ENCODE measurements around the gene SLC39A6. TPM values are rescaled to one million over a fixed set of nuclear protein-coding genes. Genes with fewer than 3 reads are reported as not detected.
A peak's percentile ranks its signal among the peaks of the same experiment; 100 is the strongest.
"Not testable (repeated sequence)": the region's sequence is repeated elsewhere in the genome, so short reads cannot be mapped to it uniquely, and the experiment has no call there.

Gene SLC39A6
- polyA plus RNA-seq, 4 donors, result 79.0 to 87.9 (median 85.2) TPM

DNA sequence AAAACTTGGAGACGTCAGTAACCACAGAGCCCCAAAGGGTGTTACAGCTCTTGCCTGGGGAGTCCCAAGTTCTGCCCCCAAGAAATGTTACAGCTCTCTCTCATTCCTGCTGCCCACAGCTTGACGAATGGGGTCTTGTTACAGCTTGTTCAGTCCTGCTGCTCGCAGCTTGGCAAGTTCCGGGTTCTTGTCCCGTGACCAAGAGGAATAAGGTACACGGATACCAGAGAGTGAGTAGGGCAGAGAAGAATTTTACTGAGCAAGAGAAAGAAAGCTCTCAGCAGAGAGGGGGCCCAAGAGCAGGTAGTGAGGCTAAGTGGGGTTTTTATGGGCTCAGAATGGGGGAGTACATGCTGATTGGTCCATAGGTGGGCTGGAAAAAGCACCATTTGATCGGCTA, 27.2 kb downstream of the SLC39A6 start:
- no peak for DNase-seq (ENCODE audit: low read depth in 4 of 4, low spot score in 3 of 4)

DNA sequence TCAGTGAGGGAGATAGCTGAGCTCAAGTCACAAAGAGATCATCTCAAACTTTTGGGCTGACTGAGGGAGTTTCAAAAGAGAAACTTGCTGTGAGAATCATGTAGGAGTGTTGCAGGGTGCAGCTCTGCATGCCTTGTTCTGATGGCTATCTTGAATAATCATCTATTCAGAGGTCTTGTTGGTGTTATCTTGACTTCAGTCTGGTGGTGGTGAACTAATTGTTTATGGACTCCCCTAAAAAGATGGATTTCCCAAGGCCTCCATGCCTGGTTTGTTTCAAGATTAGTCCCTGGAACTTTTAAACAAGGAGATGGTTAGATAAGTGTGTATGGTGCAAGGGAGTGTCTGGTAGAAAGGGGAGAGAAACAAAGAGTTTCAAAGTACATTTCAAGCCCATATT, 29.8 kb downstream of the SLC39A6 start:
- DNase-seq (ENCODE audit: low read depth in 4 of 4, low spot score in 3 of 4), result no peak

DNA sequence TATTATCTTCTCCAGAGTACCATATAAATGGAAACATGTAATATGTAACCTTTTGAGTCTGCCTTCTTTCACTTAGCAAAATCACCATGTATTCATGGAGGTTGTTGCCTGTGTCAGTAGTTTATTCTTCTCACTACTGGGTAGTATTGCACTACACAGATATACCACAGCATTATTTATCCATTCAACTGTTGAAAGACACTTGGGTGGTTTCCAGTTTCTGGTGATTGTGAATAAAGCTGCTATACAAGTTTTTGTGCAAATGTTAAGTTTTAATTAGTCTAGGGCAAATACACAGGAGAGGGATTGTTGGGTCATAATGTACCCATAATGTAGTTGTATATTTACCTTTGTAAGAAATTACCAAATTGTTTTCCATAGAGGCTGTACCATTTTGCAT, 32.2 kb downstream of the SLC39A6 start:
- DNase-seq (ENCODE audit: low read depth in 4 of 4, low spot score in 3 of 4), result no peak

DNA sequence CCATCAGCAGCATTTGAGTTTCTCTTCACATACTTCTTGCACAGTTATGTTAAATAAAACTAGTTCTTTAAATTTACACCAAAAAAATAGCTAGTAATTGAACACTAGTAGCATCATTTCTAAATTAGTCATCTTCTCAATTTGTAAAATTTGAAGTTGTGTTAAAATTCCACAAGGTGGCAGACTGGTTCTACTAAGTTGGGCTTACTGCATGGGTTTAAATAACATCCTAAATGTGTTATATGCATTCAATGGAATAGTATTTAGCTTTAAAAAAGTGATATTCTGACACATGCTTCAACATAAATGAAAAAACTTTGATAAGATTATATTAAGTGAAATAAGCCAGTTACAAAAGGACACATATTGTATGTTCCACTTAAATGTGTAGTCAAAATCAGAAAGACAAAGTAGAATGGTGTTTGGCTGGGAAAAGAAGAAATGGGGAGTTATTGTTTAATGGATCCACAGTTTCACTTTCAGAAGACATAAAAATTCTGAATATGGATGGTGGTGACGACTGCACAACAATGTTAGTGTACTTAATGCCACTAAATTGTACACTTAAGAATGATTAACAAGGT, 33.1 kb downstream of the SLC39A6 start:
- DNase-seq (ENCODE audit: low read depth in 4 of 4, low spot score in 3 of 4), result peak in 2 of 4 donors; percentile 17 to 25

DNA sequence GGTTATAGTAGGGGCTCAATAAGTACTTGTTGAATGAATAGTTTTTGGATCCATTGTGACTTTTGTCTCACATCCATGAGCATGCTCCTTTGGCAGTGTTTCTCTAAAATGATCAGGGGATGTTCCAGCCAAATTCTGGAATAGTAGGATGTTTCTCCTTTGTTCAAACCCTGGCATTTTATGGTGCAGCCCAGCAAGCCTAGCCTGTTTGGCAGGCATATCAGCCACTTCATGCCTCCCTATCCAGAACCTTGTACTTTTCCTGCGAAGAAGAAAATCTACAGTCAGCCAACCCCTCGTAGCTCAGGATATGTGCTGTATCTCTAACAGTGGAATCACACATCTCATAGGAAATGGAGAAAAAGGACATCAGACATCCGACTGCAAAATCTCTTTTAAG, 34.7 kb downstream of the SLC39A6 start:
- DNase-seq (ENCODE audit: low read depth in 4 of 4, low spot score in 3 of 4), result no peak

DNA sequence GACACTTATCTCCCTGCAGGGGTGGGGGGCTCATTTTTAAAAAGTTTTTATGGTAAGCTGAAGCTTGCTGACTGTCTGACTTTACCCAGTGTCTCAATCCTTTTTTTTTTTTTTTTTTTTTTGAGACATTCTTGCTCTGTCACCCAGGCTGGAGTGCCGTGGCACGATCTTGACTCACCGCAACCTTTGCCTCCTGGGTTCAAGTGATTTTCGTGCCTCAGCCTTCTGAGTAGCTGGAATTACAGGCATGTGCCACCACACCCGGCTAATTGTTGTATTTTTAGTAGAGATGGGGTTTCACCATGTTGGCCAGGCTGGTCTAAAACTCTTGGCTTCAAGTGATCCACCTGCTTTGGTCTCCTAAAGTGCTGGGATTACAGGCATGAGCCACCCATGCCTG, 37.0 kb downstream of the SLC39A6 start:
- DNase-seq (ENCODE audit: low read depth in 4 of 4, low spot score in 3 of 4), result not testable (repeated sequence)

DNA sequence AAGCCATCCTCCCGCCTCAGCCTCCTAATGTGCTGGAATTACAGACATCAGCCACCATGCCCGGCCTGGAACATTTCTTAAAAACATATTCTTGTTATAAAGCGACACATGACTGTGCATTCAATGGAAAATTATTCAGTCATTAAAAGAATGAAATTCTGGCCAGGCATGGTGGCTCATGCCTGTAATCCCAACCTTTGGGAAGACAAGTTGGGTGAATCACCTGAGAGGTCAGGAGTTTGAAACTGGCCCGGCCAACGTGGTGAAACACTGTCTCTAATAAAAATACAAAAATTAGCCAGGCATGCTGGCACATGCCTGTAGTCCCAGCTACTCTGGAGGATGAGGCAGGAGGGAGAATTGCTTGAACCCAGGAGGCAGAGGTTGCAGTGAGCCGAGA, 40.1 kb downstream of the SLC39A6 start:
- no peak for DNase-seq (ENCODE audit: low read depth in 4 of 4, low spot score in 3 of 4)

DNA sequence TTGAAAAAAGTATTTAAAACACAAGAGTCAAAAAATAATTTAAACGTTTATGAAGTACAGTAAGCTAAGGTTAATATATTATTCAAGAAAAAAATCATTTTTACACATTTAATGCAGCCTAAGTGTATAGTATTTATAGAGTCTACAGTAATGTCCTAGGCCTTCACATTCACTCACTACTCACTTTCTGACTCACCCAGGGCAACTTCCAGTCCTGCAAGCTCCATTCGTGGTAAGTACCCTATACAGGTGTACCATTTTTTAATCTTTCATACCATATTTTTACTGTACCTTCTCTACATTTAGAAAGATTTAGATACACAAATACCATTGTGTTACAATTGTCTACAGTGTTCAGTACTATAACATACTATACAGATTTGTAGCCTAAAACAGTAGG, 40.9 kb downstream of the SLC39A6 start:
- no peak for DNase-seq (ENCODE audit: low read depth in 4 of 4, low spot score in 3 of 4)

DNA sequence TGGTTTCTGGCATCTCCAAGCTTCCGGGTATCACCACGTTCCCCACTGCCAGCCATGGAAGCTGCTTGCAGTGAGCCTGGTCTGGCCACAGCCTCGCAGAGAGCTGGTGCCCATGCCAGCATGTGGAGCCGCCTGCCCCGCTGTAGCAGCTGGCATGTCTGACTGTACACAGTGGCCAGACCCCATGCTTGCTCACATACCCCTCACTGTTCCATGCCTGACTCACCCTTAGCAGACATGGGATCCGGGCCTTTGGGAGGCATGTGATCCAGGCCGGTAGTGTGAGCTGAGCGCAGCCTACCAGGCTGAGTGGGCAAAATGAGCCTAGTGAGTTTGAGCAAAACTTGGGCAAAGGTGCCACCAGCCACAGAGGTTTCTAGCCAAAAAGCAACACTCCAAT, 43.0 kb downstream of the SLC39A6 start:
- no peak for DNase-seq (ENCODE audit: low read depth in 4 of 4, low spot score in 3 of 4)

DNA sequence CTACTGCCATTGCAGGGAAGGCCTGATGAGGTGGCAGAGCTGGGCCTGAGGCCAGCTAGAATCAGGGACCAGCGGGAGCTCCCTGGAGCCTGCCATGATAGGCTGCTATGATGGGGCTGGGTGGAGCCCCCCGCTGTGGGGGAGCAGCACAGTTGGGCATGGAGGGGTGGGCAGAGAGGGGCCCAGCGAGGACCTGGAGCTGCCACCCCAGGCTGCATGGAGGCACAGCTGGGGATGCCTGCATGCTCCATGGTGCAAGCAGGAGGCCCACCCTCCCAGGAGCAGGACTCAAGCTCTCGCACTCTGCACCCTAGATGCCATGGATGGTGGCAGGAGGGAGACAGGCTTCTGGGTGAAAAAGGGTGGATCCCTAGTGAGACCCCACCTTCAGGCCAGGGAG, 43.9 kb downstream of the SLC39A6 start:
- DNase-seq (ENCODE audit: low read depth in 4 of 4, low spot score in 3 of 4), result no peak

DNA sequence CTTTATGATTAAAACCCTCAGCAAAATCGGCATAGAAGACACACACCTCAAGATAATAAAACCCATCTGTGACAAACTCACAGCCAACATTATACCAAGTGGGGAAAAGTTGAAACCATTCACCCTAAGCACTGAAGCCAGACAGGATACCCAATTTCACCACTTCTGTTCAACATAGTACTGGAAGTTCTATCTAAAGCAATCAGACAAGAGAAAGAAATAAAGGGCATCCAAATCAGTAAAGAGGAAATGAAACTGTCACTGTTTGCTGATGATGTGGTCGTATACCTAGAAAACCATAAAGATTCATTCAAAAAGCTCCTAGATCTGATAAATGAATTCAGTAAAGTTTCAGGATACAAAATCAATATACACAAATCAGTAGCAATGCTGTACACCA, 45.4 kb downstream of the SLC39A6 start:
- no peak for DNase-seq (ENCODE audit: low read depth in 4 of 4, low spot score in 3 of 4)

DNA sequence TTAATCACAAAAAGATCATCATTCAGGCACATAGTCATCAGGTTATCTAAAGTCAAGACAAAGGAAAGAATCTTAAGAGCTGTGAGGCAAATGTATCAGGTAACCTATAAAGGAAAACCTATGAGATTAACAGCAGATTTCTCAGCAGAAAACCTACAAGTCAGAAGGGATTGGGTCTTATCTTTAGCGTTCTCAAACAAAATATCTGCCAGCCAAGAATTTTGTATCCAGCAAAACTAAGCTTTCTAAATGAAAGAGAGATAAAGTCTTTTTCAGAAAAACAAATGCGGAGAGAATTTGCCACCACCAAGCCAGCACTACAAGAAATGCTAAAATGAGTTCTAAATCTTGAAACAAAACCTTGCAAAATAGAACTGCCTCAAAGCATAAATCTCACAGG, 48.0 kb downstream of the SLC39A6 start:
- DNase-seq (ENCODE audit: low read depth in 4 of 4, low spot score in 3 of 4), result not testable (repeated sequence)

DNA sequence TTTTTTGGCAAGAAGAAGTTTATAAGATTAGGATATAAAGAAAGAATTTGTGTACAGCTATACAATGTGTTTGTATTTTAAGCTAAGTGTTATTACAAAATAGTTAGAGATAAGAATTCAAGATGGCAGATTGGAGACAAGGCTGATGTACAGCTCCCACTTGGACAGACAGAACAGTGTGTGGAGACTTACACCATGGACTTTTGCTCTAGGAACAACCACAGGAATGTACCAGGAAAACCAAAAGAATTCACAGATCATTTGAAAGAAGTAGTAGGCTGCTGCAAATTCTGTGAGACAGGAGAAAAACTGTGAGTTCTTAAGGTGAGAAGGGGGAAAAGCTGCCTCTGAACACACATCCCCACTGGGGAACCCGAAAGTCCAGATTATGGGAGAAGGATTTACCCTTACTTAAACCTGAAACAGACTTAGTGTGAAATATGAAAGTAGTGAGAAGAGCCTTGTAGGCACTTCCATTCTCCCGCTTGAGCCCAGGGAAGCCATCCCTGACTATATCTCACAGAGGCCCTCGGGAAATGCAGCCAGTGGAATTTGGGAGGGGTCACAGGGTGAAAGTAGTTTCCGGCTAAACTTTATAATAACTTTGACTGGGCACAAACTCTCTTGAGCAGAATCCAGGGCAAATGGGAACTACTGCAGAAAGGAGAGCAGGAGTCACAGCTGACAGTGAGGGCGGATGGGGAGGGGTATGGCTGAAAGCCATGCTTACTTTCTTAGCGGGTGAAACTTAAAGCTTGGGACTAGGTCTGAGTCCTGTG, 50.2 kb downstream of the SLC39A6 start:
- DNase-seq (ENCODE audit: low read depth in 4 of 4, low spot score in 3 of 4), result no peak

DNA sequence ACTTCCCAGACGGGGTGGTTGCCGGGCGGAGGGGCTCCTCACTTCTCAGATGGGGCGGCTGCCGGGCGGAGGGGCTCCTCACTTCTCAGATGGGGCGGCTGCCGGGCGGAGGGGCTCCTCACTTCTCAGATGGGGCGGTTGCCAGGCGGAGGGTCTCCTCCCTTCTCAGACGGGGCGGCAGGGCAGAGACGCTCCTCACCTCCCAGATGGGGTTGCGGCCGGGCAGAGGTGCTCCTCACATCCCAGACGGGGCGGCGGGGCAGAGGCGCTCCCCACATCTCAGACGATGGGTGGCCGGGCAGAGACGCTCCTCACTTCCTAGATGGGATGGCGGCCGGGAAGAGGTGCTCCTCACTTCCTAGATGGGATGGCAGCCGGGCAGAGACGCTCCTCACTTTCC, 51.4 kb downstream of the SLC39A6 start:
- DNase-seq (ENCODE audit: low read depth in 4 of 4, low spot score in 3 of 4), result not testable (repeated sequence)

DNA sequence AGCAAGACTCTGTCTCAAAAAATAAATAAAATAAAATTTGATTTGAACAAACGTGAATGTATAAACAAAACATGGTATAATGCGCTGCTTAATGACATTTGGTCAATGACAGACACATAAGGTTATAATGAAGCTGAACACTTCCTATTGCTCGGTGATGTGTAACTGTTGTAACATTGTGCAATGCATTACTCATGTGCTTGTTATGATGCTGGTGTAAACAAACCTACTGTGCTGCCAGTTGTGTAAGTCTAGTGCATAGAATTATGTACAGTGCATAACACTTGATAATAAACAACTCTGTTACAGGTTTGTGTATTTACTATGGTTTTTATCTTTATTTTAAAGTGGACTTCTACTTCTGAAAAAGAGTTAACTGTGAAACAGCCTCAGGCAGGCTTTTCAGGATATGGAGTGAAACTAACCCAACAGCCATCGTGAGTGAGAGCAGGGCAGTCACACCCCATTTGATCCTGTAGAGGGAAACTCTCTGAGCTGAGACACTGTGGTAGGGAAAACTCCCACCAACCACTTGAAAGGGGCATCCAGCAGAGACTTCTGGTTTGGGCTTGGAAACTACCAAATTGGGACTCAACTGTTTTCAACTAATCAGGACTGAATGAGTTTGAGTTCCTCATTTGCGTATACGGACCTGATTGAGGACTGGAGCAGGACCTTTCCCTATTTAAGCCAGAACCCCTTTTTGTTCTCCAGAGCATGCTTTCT, 53.1 kb downstream of the SLC39A6 start:
- DNase-seq (ENCODE audit: low read depth in 4 of 4, low spot score in 3 of 4), result no peak

DNA sequence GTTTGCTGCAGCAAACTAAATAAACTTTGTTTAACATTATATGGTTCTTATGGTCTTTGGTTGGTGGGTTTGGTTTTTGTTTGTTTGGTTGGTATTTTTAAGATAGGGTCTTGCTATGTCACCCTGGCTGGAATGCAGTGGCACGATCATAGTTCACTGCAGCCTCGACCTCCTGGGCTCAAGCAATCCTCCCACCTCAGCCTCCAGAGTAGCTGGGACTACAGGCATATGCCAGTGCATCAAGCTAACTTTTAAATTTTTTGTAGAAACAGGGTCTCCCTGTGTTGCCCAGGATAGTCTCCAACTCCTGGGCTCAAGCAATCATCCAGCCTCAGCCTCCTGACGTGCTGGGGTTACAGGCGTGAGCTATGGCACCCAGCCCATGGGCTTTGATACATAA, 54.7 kb downstream of the SLC39A6 start:
- DNase-seq (ENCODE audit: low read depth in 4 of 4, low spot score in 3 of 4), result no peak

DNA sequence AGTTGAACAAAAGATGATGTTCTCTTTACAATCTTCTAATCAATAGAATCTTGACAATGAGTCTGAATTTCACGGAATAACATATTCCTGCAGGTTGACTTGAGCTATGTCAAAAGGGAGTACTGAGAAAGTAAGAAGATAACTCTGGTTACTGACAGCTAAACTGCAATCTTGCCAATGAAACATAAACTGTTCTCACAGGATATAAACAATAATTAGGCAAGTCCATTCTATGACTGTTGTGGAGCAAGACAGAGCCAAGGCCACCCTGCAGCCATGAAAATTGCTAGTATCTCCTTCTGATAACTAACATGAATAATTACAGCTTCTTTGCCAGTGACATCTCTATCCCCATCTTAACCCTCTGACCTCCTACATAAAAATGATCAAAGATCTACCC, 55.5 kb downstream of the SLC39A6 start:
- DNase-seq (ENCODE audit: low read depth in 4 of 4, low spot score in 3 of 4), result no peak

DNA sequence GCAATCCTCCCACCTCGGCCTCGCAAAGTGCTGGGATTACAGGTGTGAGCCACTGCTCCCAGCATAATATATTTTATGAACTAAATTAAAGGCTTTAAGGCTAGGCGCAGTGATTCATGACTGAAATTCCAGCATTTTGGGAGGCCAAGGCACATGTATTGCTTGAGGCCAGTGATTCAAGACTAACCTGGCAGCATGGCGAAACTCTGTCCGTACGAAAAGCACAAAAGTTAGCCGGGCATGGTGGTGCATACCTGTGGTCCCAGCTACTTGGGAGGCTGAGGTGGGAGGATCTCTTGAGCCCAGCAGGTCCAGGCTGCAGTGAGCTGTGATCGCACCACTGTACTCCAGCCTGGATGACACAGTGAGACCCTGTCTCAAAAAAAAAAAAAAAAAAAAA, 56.7 kb downstream of the SLC39A6 start:
- DNase-seq (ENCODE audit: low read depth in 4 of 4, low spot score in 3 of 4), result not testable (repeated sequence)

DNA sequence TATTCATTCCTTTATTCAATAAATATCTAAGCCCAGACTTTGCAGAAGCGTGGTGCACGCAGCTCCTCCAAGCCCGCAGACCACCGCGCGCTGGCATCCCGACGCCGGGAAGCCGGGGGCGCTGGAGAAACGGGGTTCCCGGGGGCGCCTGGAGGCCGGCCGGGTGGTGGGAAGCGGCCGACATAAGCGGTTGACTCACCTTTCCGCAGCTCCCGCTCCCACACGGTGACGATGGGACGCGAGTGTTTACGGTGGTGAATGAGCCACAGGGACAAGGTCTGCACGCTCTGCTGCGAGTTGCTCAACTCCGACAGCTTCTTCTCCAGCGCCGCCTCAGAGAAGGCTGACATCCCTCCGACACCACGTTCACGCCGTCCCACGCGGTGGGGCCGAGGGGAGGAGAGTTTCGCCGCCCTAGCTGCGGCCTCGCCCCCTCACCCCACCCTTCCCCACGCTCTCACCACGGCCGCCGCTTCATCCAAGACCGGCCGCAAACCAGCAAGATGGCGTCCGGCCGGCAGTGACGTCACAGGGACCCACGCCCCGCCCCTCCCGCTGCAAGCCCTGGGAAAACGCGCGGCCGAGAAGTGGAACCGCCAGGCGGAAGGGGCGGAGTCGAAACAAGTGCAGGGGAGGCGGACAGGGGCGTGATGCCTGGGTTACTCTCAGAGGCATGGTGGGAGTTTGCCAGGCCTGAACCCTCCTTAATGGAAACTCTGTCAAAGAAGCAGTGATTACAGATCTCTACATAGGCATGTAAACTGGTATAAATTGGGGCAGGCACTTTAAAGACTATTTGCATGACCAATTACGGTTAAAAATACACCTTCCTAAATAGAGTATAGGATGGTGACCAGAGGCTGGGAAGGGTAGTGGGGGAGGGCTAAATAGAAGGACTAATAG, 61.8 kb downstream of the SLC39A6 start, which contains the start of gene RPRD1A:
TSS of gene RPRD1A (minus strand) at position 505 of the 903 bp plus-strand sequence. CDS start at position 350, 155 bp downstream.
- DNase-seq (ENCODE audit: low read depth in 4 of 4, low spot score in 3 of 4), result peak; percentile 86 to 91 (median 90)

DNA sequence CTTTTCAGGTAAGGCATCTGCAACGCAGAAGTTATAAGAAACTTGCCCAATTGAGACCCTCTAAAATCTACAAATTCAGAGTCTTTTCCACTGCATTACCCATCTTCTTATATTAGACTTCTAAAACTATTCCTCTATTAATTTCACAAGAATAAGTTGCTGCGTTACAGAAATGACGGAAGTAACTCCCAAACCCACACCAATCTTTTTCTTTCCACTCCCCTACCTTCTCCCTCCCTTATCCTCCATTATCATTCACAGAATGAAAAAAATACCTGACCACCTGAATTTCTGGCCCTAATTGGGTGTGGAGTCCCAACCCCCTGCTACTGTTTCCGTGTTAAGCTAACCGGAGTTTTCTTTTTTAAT, 62.5 kb downstream of the SLC39A6 start:
- peak in 1 of 4 donors; percentile 13 for DNase-seq (ENCODE audit: low read depth in 4 of 4, low spot score in 3 of 4)

DNA sequence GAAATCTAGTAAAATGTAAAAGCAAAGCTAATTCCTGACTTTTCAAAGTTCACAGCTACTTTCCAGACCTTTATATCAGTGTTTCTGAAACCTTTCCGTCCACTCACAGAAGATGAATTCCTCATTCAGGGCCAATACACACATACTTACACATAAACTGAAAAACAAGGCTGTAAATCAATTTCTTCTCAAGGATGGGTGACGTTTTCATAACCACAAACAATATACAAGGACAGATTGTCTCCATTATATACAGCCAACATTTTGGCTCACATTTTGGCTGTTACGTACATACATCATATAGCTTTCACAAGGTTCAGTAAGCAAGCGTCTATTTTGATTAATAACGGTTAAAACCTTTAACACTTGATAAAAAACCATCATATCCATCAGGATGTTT, 63.1 kb downstream of the SLC39A6 start:
- DNase-seq (ENCODE audit: low read depth in 4 of 4, low spot score in 3 of 4), result peak in 1 of 4 donors; percentile 3

Data from right renal pelvis (tissue), 4 donors.